ENCODE results near the gene PPEF2.

The PPEF2 gene

GRCh38 chr4:75891611-75892010 is 10.6 kb downstream of the PPEF2 start:
- no peak for FAIRE-seq

GRCh38 chr4:75889537-75890199 is 12.6 kb downstream of the PPEF2 start:
- no peak for FAIRE-seq

- FAIRE-seq, result no peak
These were observed 16.1 kb downstream of the PPEF2 start for GRCh38 chr4:75886104-75886503.

GRCh38 chr4:75881476-75881875 is 20.8 kb downstream of the PPEF2 start:
- no peak for FAIRE-seq

GRCh38 chr4:75880278-75880677 is 22.0 kb downstream of the PPEF2 start:
- FAIRE-seq, result no peak

GRCh38 chr4:75878246-75878756 is 24.0 kb downstream of the PPEF2 start:
- FAIRE-seq, result no peak

- FAIRE-seq, result no peak
These were observed 26.0 kb downstream of the PPEF2 start for GRCh38 chr4:75876218-75876617.

- no peak for FAIRE-seq
These were observed 33.2 kb downstream of the PPEF2 start for GRCh38 chr4:75869100-75869499.

GRCh38 chr4:75867130-75867529 is 35.1 kb downstream of the PPEF2 start:
- FAIRE-seq, result no peak

GRCh38 chr4:75860606-75861005 is 41.6 kb downstream of the PPEF2 start:
- no peak for FAIRE-seq

GRCh38 chr4:75858721-75859120 is 43.5 kb downstream of the PPEF2 start:
- no peak for FAIRE-seq

- FAIRE-seq, result no peak
These were observed 52.8 kb downstream of the PPEF2 start for GRCh38 chr4:75849461-75849860.

GRCh38 chr4:75848891-75849290 is 53.4 kb downstream of the PPEF2 start:
- no peak for FAIRE-seq

GRCh38 chr4:75848171-75848760 is 54.0 kb downstream of the PPEF2 start:
- peak; percentile 13 for FAIRE-seq

GRCh38 chr4:75845992-75846391 is 56.3 kb downstream of the PPEF2 start:
- no peak for FAIRE-seq

GRCh38 chr4:75844151-75844662 is 58.0 kb downstream of the PPEF2 start:
- FAIRE-seq, result no peak

- FAIRE-seq, result no peak
These were observed 58.7 kb downstream of the PPEF2 start for GRCh38 chr4:75843596-75843995.

GRCh38 chr4:75841641-75842520 is 60.4 kb downstream of the PPEF2 start:
- no peak for FAIRE-seq

- no peak for FAIRE-seq
These were observed 67.5 kb downstream of the PPEF2 start for GRCh38 chr4:75834772-75835154.

GRCh38 chr4:75834095-75834771 is 68.0 kb downstream of the PPEF2 start:
- no peak for FAIRE-seq

- no peak for FAIRE-seq
These were observed 70.3 kb downstream of the PPEF2 start for GRCh38 chr4:75831856-75832405.

- FAIRE-seq, result no peak
These were observed 71.3 kb downstream of the PPEF2 start for GRCh38 chr4:75830906-75831305.

GRCh38 chr4:75823812-75824211 is 78.4 kb downstream of the PPEF2 start:
- no peak for FAIRE-seq
